HK-2 (cell line): ENCODE data around the gene FPR3.
"Not testable (repeated sequence)": the region's sequence is repeated elsewhere in the genome, so short reads cannot be mapped to it uniquely, and the experiment has no call there.

ENCODE experiments used
- DNase-seq: peaks from one replicate; pipeline ENCODE4 v3.0.0-alpha.2; 2018; ENCODE audit not compliant: unreplicated experiment

The FPR3 gene, protein sequence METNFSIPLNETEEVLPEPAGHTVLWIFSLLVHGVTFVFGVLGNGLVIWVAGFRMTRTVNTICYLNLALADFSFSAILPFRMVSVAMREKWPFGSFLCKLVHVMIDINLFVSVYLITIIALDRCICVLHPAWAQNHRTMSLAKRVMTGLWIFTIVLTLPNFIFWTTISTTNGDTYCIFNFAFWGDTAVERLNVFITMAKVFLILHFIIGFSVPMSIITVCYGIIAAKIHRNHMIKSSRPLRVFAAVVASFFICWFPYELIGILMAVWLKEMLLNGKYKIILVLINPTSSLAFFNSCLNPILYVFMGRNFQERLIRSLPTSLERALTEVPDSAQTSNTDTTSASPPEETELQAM

DNA sequence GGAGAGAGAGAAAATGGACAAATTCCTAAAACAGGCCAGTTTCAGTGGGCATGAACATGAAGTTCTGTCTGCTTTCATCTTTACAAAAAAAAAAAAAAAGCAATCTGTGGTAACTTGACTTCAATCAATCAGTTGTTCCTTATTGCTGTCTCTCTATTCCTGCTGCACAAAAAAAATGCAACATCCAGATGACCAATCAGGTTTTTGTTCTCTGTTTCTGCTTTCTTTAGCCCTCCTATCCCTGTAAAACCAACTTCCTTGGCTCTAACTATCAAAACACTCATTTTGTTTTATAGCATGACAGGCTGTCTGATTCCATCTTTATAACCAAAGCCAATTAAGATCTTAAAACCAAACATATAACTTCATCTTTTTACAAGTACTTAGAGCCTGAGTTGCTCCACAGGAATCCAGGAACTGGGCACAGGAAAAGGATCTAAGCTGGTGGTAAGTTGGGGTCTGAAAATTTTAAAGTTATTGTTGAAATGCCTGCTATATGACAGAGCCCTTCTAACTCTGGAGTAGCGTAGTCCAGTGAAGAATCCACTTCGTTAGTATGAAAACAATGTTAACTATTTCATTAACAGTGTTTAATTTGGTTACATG is at the start of gene FPR3:
TSS of gene FPR3 (plus strand) at position 273 of the 606 bp plus-strand sequence. CDS start 28,592 bp downstream, outside the sequence.
- DNase-seq = no peak

DNA sequence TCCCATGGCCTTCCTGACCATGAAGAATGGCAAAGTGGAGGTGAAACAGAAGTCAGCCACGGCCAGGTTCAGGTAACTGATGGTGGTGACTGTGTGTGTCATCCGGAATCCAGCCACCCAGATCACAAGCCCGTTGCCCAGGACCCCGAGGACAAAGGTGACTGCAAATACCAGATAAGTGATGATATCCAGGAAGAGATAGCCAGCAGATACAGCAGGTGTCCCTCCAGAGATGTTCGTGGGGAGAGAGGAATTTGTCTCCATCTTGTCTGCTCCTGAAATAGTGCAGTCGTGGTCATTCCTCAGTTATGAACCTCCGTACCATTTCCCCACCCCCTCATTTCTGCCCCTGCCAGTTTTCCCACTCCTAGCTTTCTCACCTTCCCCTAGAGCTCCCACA is 48.2 kb upstream of the FPR3 start:
- DNase-seq = no peak

DNA sequence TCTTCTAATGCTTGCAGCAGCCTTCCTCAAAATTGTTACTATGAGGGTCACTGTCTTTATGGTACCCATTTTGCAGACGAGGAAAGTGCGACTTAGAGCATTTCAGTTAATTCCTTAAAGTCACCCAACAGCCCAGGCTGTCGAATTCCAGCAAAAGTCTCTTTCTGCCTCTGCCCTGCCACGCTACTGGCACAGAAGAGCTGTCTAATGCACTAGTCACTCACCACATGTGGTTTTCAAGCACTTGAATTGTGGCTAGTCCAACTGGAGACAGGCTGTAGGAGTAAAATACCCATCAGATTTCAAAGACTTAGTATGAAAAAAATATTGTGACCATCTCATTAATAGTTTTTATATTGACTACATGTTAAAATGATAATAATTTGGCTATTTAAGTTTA is 45.0 kb upstream of the FPR3 start:
- peak; percentile 56 for DNase-seq

DNA sequence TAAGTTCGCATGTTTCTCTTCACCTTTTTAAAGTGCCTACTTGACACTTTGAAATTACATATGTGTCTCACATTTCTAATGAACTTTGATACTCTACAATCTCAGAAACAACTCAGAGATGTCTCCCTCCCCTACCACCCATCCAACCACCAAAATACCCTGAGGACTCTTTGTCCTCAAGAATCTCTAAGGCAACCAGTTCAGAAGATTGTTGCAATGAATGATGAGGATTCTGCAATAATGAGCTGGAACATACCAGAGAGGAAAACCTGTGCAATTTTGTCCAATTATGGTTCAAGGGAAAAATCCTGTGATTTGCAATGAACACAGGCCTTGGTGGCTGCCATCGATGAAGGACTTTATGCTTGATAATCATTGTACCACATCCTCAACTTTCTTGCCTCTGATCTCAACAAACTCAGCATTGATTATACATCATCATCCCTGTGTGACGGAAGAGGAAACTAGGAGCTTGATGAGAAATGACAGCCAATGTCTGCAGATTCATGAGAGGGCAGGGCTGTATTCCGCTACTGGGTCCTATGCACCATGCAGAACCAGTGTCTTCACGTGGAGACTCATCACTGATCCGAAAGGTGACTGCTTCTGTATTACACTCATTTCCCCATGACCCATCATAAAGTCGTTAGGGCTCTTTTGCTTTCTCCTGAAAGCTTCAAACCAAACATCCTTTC is 44.4 kb upstream of the FPR3 start:
- no peak for DNase-seq

DNA sequence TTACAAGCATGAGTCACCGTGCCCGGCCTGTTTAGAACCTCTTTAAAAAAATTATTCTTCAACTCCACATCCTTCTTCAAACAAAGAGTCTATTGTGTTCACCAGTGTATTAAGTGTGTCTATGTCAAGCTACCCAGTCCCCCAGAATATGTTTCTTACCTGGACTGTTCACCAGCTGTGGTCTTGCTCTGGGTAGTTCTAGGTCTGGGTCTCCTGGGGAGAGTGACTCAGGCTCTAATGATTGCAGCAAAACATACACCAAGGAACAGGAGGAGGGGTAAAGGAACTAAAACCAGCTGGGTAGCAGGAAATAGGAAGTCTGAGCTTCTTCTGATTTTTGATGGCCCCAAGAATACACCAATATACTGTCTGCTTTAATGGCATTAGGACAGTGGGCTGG is 43.3 kb upstream of the FPR3 start, which contains the start of gene FPR1:
TSS of gene FPR1 (minus strand) at position 224 of the 400 bp plus-strand sequence. CDS start 4,884 bp downstream, outside the sequence.
- DNase-seq = peak; percentile 50

DNA sequence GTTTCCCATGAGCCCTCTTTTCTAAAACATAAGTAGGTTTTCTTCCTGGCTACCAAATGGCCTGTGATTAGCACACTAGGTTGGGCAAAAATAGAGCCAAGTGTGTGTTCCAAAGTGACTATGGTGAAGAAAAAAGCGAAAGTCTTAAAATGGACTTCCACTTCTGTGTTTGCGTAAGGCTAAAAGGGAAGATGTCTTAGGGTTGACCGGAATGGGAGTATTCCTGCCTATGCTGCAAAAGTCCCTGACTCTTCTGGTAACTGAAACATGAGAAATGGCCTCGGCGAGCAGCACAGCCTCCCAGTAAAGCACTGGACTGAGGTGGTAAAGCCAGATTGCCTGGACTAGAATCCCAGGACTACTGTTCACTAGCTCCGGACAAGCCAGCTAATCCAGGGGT is 40.8 kb upstream of the FPR3 start:
- no peak for DNase-seq

DNA sequence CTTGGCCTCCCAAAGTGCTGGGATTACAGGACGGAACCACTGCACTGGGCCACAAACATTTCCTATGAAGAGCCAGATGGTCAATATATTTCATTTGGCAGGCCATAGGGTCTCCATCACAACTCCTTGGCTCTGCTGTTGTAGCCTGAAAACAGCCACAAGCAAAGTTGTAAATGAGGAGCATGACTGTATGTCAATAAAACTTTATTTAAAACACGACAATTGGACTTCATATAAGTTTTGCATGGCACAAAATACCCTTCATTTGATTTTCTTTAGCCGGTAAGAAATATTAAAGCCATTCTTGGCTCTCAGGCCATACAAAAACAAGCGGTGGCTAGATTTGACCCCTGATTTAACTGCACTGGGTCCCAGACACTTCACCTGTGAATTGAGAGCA is 40.2 kb upstream of the FPR3 start:
- no peak for DNase-seq

DNA sequence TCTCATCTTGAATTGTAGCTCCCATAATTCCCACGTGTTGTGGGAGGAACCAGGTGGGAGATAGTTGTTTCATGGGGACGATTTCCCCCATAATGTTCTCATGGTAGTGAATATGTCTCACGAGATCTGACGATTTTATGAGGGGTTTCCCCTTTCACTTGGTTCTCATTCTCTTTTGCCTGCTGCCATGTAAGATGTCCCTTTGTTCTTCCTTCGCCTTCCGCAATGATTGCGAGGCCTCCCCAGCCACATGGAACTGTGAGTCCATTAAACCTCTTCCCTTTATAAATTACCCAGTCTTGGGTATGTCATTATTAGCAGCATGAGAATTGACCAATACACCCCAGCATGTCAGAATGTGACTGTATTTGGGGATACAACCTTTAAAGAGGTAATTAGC is 39.4 kb upstream of the FPR3 start:
- DNase-seq = no peak

DNA sequence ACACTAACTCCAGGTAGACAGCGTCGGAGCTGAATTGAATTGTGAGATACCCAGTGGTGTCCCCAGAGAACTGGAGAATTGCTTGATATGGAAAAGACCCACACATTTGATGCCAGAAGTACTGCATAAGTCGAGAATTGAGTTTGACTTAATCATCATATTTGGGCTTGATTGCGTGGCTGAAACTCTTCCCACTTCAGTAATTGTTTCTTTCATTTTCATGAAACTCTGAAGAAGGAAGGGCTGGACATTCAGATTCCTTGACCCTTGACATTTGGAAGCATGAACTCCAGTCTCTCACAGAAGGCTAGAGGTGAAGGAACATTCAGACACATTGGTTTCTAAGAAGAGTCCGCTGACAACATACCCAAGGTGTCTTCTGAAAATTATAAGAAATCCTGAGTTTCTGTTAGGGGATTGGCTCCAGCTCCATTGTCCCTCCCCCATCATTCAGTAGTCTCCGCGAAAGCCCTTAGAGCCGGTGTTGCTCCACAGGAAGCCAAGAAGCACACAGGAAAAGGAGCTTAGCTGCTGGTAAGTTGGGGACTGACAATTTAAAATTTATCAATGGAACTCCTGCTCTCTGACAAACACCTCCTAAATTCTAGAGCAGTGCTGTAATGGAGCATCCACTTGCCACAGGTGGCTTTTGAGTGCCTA is 34.1 kb upstream of the FPR3 start, which contains the start of gene FPR2:
TSS of gene FPR2 (plus strand) at position 484 of the 660 bp plus-strand sequence. CDS start 7,479 bp downstream, outside the sequence.
- no peak for DNase-seq

DNA sequence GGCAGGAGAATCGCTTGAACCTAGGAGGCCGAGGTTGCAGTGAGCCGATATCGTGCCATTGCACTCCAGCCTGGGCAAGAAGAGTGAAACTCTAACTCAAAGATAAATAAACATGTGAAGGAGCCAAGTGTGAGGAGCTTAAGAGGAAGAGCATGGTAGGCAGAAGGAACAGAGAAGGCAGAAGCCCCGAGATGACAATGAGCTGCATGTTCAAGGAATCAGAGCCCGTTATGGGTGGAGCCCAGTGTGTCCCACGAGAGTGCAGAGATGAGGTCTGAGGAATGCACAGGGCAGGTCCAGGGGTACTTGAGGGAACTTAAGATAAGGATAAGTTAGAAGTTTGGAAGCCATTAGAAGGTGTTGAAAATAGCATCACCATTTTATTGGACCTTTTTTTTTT is 33.3 kb upstream of the FPR3 start:
- no peak for DNase-seq

DNA sequence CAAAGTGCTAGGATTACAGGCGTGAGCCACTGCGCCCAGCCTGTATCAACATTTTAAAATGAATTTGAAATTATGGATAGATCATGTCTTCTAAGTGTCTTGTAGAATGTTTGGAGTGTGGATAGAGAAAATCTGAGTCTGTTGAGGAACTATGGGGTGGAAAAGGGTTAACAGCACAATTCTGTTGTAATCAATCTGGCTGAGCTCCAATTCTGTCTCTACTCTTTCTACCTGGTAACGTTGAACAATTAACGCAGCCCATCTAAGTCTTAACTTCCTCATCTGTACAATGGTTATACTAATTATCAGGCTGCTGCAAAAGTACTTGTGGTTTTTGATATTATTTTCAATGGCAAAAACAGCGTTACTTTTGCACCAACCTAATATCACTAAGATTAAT is 29.9 kb upstream of the FPR3 start:
- no peak for DNase-seq

DNA sequence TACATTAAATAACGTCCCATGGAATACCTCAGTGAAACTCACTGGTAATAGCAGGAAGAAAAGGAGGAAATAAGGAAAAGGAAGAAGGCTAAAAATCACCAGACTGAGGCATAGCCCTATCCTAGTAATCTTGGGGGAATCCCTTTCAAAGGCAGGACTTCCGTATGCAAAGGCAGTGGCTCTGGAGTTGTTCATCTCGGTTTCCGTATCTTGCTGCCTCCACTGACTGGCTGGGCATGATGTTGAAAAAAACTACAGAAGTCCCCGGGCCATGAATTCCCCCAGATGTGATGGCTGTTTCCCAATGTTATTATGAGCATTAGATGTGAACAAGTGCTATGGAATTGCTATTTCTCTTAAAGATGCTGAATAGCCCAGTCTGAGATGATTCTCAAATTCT is 28.5 kb upstream of the FPR3 start:
- no peak for DNase-seq

DNA sequence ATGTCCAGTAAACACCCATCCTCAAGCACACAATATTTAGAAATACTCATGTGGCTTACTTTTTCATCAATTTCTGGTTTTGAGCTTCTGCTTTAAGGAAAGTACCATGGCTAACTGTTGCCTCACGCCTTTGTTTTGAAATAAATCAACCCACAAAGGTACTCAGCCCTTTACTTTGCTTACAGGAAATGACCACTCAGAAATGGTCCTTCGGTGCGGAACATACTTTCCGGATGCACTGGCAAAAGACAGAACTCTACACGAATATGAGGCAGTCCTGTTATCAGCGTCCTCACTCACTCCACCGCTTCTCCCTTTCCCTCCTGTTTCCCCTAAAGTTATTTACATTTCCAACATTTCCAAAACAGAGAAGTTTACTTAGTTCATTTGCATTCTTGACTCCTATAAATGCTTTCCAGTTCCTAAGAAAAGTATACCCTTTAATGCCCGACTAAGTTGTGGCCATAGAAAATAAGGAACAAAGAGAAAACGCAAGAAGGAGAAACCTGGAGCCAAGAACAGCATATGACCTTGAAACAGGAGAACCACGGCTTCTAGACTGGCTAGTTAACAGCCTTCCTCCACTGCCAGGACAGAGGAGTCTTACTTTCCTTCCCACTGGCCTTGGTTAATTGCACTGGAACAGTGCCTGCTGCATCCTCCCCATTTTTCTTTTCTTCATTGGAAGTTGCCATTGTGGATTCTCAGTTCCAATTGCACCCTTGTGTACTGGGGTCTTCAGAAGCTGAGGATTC is 23.4 kb upstream of the FPR3 start:
- no peak for DNase-seq

DNA sequence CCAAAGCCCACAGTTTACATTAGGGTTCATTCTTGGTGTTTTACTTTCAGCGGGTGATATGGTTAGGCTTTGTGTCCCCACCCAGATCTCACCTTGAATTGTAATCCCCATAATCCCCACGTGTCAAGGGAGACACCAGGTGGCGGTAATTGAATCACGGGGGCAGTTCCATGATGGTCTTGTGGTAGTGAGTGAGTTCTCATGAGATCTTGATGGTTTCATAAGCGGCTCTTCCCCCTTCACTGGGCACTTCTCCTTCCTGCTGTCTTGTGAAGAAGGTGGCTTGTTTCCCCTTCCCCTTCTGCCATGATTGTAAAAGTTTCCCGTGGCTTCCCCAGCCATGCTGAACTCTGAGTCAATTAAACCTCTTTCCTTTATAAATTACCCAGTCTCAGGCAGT is 22.0 kb upstream of the FPR3 start:
- no peak for DNase-seq

DNA sequence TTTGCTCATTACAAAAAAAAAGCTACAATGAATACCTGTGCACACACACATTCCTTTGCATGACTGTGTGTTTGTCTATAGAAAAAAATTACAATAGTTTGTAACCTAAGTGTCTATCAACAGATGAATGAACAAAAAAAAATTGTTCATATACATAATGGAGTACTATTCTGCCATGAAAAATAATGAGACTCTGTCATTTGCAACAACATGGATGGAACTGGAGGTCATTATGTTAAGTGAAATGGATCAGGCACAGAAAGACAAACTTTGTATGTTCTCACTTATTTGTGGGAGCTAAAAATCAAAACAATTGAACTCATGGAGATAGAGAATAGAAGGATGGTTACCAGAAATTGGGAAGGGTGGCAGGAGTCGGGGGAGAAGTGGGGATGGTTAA is 18.4 kb upstream of the FPR3 start:
- DNase-seq = not testable (repeated sequence)

DNA sequence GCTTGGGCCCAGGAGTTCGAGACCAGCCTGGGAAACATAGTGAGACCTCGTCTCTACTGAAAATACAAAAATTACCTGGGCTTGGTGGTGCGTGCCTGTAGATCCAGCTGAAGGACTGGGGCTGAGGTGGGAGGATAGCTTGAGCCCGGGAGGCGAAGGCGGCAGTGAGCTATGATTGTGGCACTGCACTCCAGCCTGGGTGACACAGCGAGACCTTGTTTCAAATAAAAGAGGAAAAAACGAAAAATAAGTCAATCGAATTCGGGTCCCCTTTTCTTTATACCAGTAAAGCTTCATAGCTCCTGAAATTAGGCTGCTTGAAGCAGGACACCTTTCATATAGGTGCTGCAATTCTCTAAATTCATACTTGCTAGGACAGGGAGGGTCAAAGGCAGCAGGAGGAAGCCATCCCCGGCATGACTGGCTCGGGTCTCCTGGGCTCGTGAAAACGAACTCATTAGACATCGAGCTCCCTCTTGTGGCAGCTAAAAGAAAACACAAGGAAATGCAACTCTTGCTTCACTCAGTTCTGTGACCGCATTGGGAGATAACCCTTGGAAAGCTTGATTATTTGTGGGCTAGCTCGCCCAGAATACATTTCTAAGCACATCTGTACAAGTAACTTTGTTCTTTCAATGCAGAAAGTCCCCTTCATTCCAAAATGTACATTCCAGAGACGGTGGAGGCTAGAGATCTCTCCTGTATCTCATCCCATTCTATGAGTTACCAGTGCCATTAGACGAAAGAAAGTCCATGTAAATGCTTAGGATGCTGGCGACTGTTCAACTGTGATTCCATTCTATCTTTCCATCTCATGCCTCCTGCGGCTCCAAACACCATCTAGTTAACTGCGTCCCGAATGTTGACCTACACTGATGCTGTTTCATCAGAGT is 17.1 kb upstream of the FPR3 start:
- DNase-seq = peak; percentile 60

DNA sequence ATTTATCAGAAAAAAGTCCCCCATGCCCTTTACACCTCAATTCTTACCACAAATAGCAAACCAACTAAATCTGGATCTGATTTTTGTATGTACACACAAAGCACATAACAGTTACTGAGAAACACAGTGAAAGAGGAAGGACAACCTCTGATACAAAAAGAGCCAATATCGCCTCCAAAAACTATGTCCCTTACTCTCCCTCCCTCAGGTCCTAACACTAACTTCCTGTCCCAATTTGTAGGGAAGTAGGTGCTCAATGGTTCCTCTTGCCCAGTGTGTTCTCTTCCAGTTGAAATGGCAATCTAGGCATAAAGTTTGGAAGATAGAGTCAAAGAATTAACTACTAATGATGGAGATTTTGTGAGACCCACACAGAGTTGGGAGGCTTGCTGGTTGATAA is 15.8 kb upstream of the FPR3 start:
- no peak for DNase-seq

DNA sequence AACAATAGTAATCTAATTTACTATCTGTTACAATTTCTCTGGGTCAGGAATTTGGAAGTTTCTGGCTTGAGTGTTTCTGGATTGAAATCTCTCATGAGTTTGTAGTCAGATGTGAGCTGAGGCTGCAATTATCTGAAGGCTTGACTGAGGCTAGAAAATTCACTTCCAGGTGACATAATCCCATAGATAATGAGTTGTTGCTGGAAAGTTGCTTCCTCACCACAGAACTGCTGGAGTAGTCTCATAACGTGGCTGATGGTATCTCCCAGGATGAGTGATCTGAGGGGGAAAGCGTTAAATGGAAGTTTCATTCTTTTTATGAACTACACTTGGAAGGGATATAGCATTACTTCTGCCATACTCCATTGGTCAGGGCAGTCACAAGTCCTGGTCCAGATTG is 15.3 kb upstream of the FPR3 start:
- no peak for DNase-seq

DNA sequence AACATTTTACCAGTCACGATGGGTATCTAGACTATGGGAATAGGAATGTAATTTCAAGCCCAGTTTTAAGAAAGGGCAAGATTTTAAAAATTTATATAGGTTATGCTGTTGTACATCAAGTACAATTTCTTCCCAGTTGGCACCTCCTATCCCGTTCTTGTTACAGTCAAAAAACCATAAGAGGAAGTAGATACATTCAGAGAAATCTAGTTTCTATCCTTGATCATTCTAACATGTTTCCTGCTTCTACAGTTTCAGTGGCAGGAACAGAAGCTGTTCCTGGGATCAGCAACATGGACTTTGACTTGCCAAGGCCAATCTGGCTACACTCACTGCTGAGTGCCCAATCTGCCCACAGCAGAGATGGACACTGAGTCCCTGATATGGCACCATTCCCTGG is 14.7 kb upstream of the FPR3 start:
- DNase-seq = no peak

DNA sequence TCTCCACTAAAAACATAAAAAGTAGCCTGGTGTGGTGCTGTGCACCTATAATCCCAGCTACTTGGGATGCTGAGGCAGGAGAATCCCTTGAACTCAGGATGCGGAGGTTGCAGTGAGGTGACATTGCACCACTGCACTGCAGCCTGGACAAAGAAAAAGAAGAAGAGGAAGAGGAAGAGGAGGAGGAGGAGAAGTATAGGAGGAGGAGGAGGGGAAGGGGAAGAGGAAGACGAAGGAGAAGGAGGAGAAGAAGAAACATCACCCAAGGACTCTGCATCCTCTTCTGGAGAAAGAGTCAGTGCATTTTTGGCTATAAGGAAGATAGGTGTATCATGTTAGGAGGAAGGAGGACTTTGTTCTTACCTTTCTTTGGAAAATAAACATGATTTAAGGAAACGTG is 13.0 kb upstream of the FPR3 start:
- DNase-seq = no peak
